ENCODE measurements around the gene RPS29. TPM values are rescaled to one million over a fixed set of nuclear protein-coding genes. Genes with fewer than 3 reads are reported as not detected.

Gene RPS29
- total RNA-seq (1,000 to 10,000 TPM; 3,602 to 3,749 TPM), polyA plus RNA-seq (over 10,000 TPM in 1 of 2 donors, 1,000 to 10,000 TPM in 1; 8,635 to 10,008 TPM)

- CTCF ChIA-PET (ENCODE audit: partially characterized antibody), result interaction anchor here (0.7 to 4.7 kb wide), 15 partner anchors 9 to 726 kb away, joined by 3 to 49 read pairs (median 5); partner anchors contain the start of genes DMAC2L, DNAAF2, KLHDC1 and KLHDC2
- intact Hi-C loops (cut with micrococcal nuclease), result loop anchor here (1.0 to 5.0 kb wide), 8 partner anchors 12 to 727 kb away; partner anchors contain the start of genes DMAC2L, L2HGDH, LRR1 and MGAT2
Observed at GRCh38 chr14:49585803-49586672, at the start of gene RPS29. Gene RPS29 (minus strand): TSS chr14:49586380. CDS start chr14:49586346, 34 bp downstream.

GRCh38 chr14:49634547-49635334 is 48.6 kb upstream of the RPS29 start, which contains the start of gene DNAAF2:
Gene DNAAF2 (minus strand): TSS chr14:49635244. CDS start chr14:49635149, 95 bp downstream.
- Mint-ChIP-seq H3K4me1 (peaks cover 28 to 79% (median 48%) of the 10 kb centered on the region in 4 donors), H3K36me3 (peaks cover 11 to 34% of the 10 kb centered on the region in 2 donors), H3K27ac (peak within 1 kb of the TSS; percentile 98 to 100 (median 99)), H3K4me3 (peak within 1 kb of the TSS; percentile 96 to 100 (median 98)), H3K9me3 (peaks cover 0 to 3% (median 0%) of the 10 kb centered on the region in 8 donors), H3K27me3 (peaks cover 0 to 1% of the 10 kb centered on the region in 2 donors)
- Histone ChIP-seq H3K4me3 (ENCODE audit: low read length in 2 of 2) (peak within 1 kb of the TSS; percentile 90 to 99), H3K9me3 (ENCODE audit: control insufficient read depth in 1 of 2, low read length in 2 of 2) (no peaks in the 10 kb centered on the region), H3K27ac (ENCODE audit: low read depth, low read length) (peak within 1 kb of the TSS; percentile 99), H3K4me1 (ENCODE audit: insufficient read depth, low read length) (peaks cover 46% of the 10 kb centered on the region), H3K27me3 (ENCODE audit: insufficient read depth, low read length) (no peaks in the 10 kb centered on the region), H3K36me3 (ENCODE audit: insufficient read depth, low read length) (no peaks in the 10 kb centered on the region)
- intact Hi-C loops (cut with micrococcal nuclease), result loop anchor here (1.0 to 10.0 kb wide), 13 partner anchors 14 to 900 kb away; partner anchors contain the start of genes DMAC2L, KLHDC1, KLHDC2 and L2HGDH
- CTCF ChIA-PET (ENCODE audit: partially characterized antibody), result interaction anchor here (0.6 to 6.6 kb wide), 33 partner anchors 9 to 594 kb away, joined by 3 to 135 read pairs (median 5); partner anchors contain the start of genes KLHDC1, KLHDC2, LRR1 and MGAT2
- POLR2A ChIA-PET (ENCODE audit: partially characterized antibody), result interaction anchor here (0.6 to 10.7 kb wide), 38 partner anchors 11 to 686 kb away, joined by 3 to 413 read pairs (median 4); partner anchors contain the start of genes KLHDC1, KLHDC2, LRR1 and MGAT2
- DNase-seq, result peak; percentile 72 to 87 (median 82)

More at GRCh38 chr14:49585803-49586672, at the start of gene RPS29:
- peaks cover 0 to 4% of the 10 kb centered on the region in 2 donors for H3K27me3 Mint-ChIP-seq
- POLR2A ChIA-PET (ENCODE audit: partially characterized antibody), result interaction anchor here (0.6 to 6.2 kb wide), 29 partner anchors 11 to 1236 kb away, joined by 3 to 197 read pairs (median 4); partner anchors contain the start of genes ARF6, DNAAF2, KLHDC1 and KLHDC2
- Histone ChIP-seq H3K4me1 (ENCODE audit: insufficient read depth, low read length) (peaks cover 38% of the 10 kb centered on the region), H3K9me3 (ENCODE audit: control insufficient read depth in 1 of 2, low read length in 2 of 2) (no peaks in the 10 kb centered on the region), H3K27me3 (ENCODE audit: insufficient read depth, low read length) (no peaks in the 10 kb centered on the region), H3K27ac (ENCODE audit: low read depth, low read length) (peak within 1 kb of the TSS; percentile 95), H3K36me3 (ENCODE audit: insufficient read depth, low read length) (peaks cover 24% of the 10 kb centered on the region), H3K4me3 (ENCODE audit: low read length in 2 of 2) (peak within 1 kb of the TSS; percentile 93 to 98)
- peak within 1 kb of the TSS; percentile 88 to 100 (median 99) for H3K27ac Mint-ChIP-seq
- H3K36me3 Mint-ChIP-seq, result peaks cover 33 to 56% of the 10 kb centered on the region in 2 donors
- H3K9me3 Mint-ChIP-seq, result peaks cover 0 to 12% (median 0%) of the 10 kb centered on the region in 8 donors
- H3K4me3 Mint-ChIP-seq, result peak within 1 kb of the TSS; percentile 87 to 98 (median 95)
- peak; percentile 98 to 99 (median 99) for DNase-seq
- peaks cover 29 to 62% (median 42%) of the 10 kb centered on the region in 4 donors for H3K4me1 Mint-ChIP-seq

GRCh38 chr14:49633640-49634546 is 47.7 kb upstream of the RPS29 start:
- H3K27me3 Mint-ChIP-seq, result peaks cover 0 to 1% of the 10 kb centered on the region in 2 donors
- H3K27ac Mint-ChIP-seq, result peak overlapping the region; percentile 92 to 100 (median 96)
- H3K27me3 ChIP-seq (ENCODE audit: insufficient read depth, low read length), result no peaks in the 10 kb centered on the region
- peaks cover 48% of the 10 kb centered on the region for H3K4me1 ChIP-seq (ENCODE audit: insufficient read depth, low read length)
- peak overlapping the region; percentile 99 for H3K27ac ChIP-seq (ENCODE audit: low read depth, low read length)
- peaks cover 26 to 75% (median 43%) of the 10 kb centered on the region in 4 donors for H3K4me1 Mint-ChIP-seq
- ChIA-PET CTCF (ENCODE audit: partially characterized antibody) (interaction anchor here (0.6 to 6.6 kb wide), 38 partner anchors 11 to 595 kb away, joined by 3 to 135 read pairs (median 4); partner anchors contain the start of genes KLHDC2, LRR1, MGAT2 and NEMF), POLR2A (ENCODE audit: partially characterized antibody) (interaction anchor here (0.6 to 10.7 kb wide), 41 partner anchors 8 to 687 kb away, joined by 3 to 413 read pairs (median 4); partner anchors contain the start of genes KLHDC1, KLHDC2, LRR1 and MGAT2)
- H3K36me3 Mint-ChIP-seq, result peaks cover 6 to 34% of the 10 kb centered on the region in 2 donors
- H3K9me3 Mint-ChIP-seq, result peaks cover 0 to 3% (median 0%) of the 10 kb centered on the region in 8 donors
- no peaks in the 10 kb centered on the region for H3K9me3 ChIP-seq (ENCODE audit: control insufficient read depth in 1 of 2, low read length in 2 of 2)
- DNase-seq, result peak; percentile 92 to 95 (median 94)
- intact Hi-C loops (cut with micrococcal nuclease), result loop anchor here (1.0 to 10.0 kb wide), 13 partner anchors 14 to 901 kb away; partner anchors contain the start of genes DMAC2L, KLHDC1, KLHDC2 and L2HGDH
- H3K36me3 ChIP-seq (ENCODE audit: insufficient read depth, low read length), result no peaks in the 10 kb centered on the region
- peak overlapping the region; percentile 95 to 100 (median 97) for H3K4me3 Mint-ChIP-seq
- H3K4me3 ChIP-seq (ENCODE audit: low read length in 2 of 2), result peak overlapping the region; percentile 90 to 99

GRCh38 chr14:49623941-49624839 is 38.0 kb upstream of the RPS29 start:
- H3K4me3 Mint-ChIP-seq, result peak overlapping the region; percentile 72 to 98 (median 88)
- Histone ChIP-seq H3K4me1 (ENCODE audit: insufficient read depth, low read length) (peaks cover 53% of the 10 kb centered on the region), H3K4me3 (ENCODE audit: low read length in 2 of 2) (peak overlapping the region; percentile 2 to 32), H3K36me3 (ENCODE audit: insufficient read depth, low read length) (no peaks in the 10 kb centered on the region), H3K27me3 (ENCODE audit: insufficient read depth, low read length) (no peaks in the 10 kb centered on the region), H3K27ac (ENCODE audit: low read depth, low read length) (peak overlapping the region; percentile 98), H3K9me3 (ENCODE audit: control insufficient read depth in 1 of 2, low read length in 2 of 2) (no peaks in the 10 kb centered on the region)
- H3K36me3 Mint-ChIP-seq, result peaks cover 5 to 45% of the 10 kb centered on the region in 2 donors
- POLR2A ChIA-PET (ENCODE audit: partially characterized antibody), result interaction anchor here (1.4 to 6.2 kb wide), 3 partner anchors 9 to 39 kb away, joined by 10 to 413 read pairs (median 197); partner anchors contain the start of genes DNAAF2, LRR1 and RPS29
- intact Hi-C loops (cut with micrococcal nuclease), result no loop called here
- H3K9me3 Mint-ChIP-seq, result peaks cover 0 to 4% (median 0%) of the 10 kb centered on the region in 8 donors
- H3K27me3 Mint-ChIP-seq, result no peaks in the 10 kb centered on the region
- H3K27ac Mint-ChIP-seq, result peak overlapping the region; percentile 89 to 100 (median 93)
- peak; percentile 33 to 80 (median 38) for DNase-seq
- H3K4me1 Mint-ChIP-seq, result peaks cover 28 to 66% (median 42%) of the 10 kb centered on the region in 4 donors
- CTCF ChIA-PET (ENCODE audit: partially characterized antibody), result interaction anchor here (0.7 to 7.1 kb wide), 6 partner anchors 9 to 228 kb away, joined by 3 to 135 read pairs (median 4); partner anchors contain the start of genes DNAAF2, KLHDC2, NEMF and POLE2

- peak overlapping the region; percentile 98 for H3K27ac ChIP-seq (ENCODE audit: low read depth, low read length)
- CTCF ChIA-PET (ENCODE audit: partially characterized antibody), result interaction anchor here (1.5 to 7.1 kb wide), 2 partner anchors 10 to 229 kb away, joined by 5 to 135 read pairs; partner anchors contain the start of genes DNAAF2 and NEMF
- peak overlapping the region in 1 of 2 donors; percentile 2 for H3K4me3 ChIP-seq (ENCODE audit: low read length in 2 of 2)
- Mint-ChIP-seq H3K36me3 (peaks cover 11 to 53% of the 10 kb centered on the region in 2 donors), H3K27ac (peak overlapping the region; percentile 89 to 100 (median 93)), H3K27me3 (no peaks in the 10 kb centered on the region), H3K9me3 (peaks cover 0 to 4% (median 0%) of the 10 kb centered on the region in 8 donors), H3K4me3 (peak overlapping the region; percentile 72 to 98 (median 88)), H3K4me1 (peaks cover 35 to 69% (median 45%) of the 10 kb centered on the region in 4 donors)
- POLR2A ChIA-PET (ENCODE audit: partially characterized antibody), result interaction anchor here (0.9 to 6.2 kb wide), 4 partner anchors 10 to 229 kb away, joined by 3 to 413 read pairs (median 104); partner anchors contain the start of genes DNAAF2, LRR1, NEMF and RPS29
- peaks cover 60% of the 10 kb centered on the region for H3K4me1 ChIP-seq (ENCODE audit: insufficient read depth, low read length)
- intact Hi-C loops (cut with micrococcal nuclease), result no loop called here
- H3K27me3 ChIP-seq (ENCODE audit: insufficient read depth, low read length), result no peaks in the 10 kb centered on the region
- H3K36me3 ChIP-seq (ENCODE audit: insufficient read depth, low read length), result peaks cover 4% of the 10 kb centered on the region
- DNase-seq, result no peak
- H3K9me3 ChIP-seq (ENCODE audit: control insufficient read depth in 1 of 2, low read length in 2 of 2), result no peaks in the 10 kb centered on the region
Observed at GRCh38 chr14:49623387-49623786, 37.2 kb upstream of the RPS29 start.

Data from CD4-positive, alpha-beta memory T cell (primary cell).